HepG2 (cell line): Measurements from ENCODE around the gene CYB5D1. TPM values are rescaled to one million over a fixed set of nuclear protein-coding genes. Genes with fewer than 3 reads are reported as not detected.

Experiments used
- MAZ ChIP-seq, 2 experiments: sonication (generic) in 1 of 2; formaldehyde crosslinking in 1 of 2; IDR thresholded peaks; 2 replicates each; pipeline versions ENCODE4 v1.5.0 to v1.6.1; 2012 to 2020; ENCODE audit warnings: low read depth in 2 of 2, mild to moderate bottlenecking in 2 of 2, borderline replicate concordance in 1 of 2, improper control_type of control experiment in 1 of 2, low read length in 1 of 2, missing genetic modification reagents in 1 of 2, moderate library complexity in 1 of 2
- MED8 ChIP-seq: sonication (generic); formaldehyde crosslinking; IDR thresholded peaks from 2 replicates; pipeline ENCODE4 v1.8.1; 2023; ENCODE audit warnings: mild to moderate bottlenecking, missing genetic modification reagents; ENCODE audit not compliant: insufficient replicate concordance
- MTF2 ChIP-seq: sonication (generic); formaldehyde crosslinking; IDR thresholded peaks from 2 replicates; pipeline ENCODE4 v1.5.0; 2020; ENCODE audit warnings: missing genetic modification reagents, borderline replicate concordance
- PLRG1 ChIP-seq: fragments of 450-650 bp; conservative IDR thresholded peaks from 2 replicates; pipeline ENCODE4 v1.6.1; 2016
- POLR2AphosphoS5 ChIP-seq: IDR thresholded peaks from 2 replicates; pipeline ENCODE4 v1.6.1; 2012; ENCODE audit warnings: low read depth, low read length
- ZFY ChIP-seq: sonication (generic); formaldehyde crosslinking; IDR thresholded peaks from 2 replicates; pipeline ENCODE4 v1.4.0; 2020; ENCODE audit warnings: missing genetic modification reagents
- polyA plus RNA-seq, 8 experiments: library from polyadenylated mRNA; depleted of rRNA in 3 of 8; stranded (reverse) in 7 of 8; unstranded in 1 of 8; fragments of >200 nt; fragmentation: Illumina TruSeq in 4 of 8; extraction: Trizol in 4 of 8; gene quantifications; 2 replicates each; pipeline versions ENCODE4 v1.2.1 to v1.2.3, GENCODE V29; 2011 to 2016; ENCODE audit warnings: low read depth in 4 of 8, missing spikeins in 1 of 8, mixed read lengths in 1 of 8; ENCODE audit not compliant: insufficient read depth in 1 of 8
- total RNA-seq, 5 experiments: library from RNA; depleted of rRNA; stranded (reverse); fragments of >200 nt; fragmentation: Illumina TruSeq; extraction: Trizol; gene quantifications; 2 replicates each; pipeline ENCODE4 v1.2.3, GENCODE V29; 2016; ENCODE audit warnings: low read depth in 1 of 5
- TF ChIP-seq, protein P1 (sequence below): sonication (generic); formaldehyde crosslinking; IDR thresholded peaks from 2 replicates; pipeline ENCODE4 v1.9.0; 2021; ENCODE audit warnings: mild to moderate bottlenecking, missing genetic modification reagents
- TF ChIP-seq, protein P2 (sequence below): sonication (generic); formaldehyde crosslinking; IDR thresholded peaks from 2 replicates; pipeline ENCODE4 v1.5.1; 2020; ENCODE audit warnings: missing genetic modification reagents, mild to moderate bottlenecking, borderline replicate concordance
- TF ChIP-seq, protein P3 (sequence below): sonication (generic); formaldehyde crosslinking; IDR thresholded peaks from 2 replicates; pipeline ENCODE4 v1.4.0; 2020; ENCODE audit warnings: missing genetic modification reagents
- TF ChIP-seq, protein P4 (sequence below): sonication (generic); formaldehyde crosslinking; IDR thresholded peaks from 2 replicates; pipeline ENCODE4 v1.5.1; 2020; ENCODE audit warnings: mild to moderate bottlenecking, missing genetic modification reagents

The CYB5D1 gene
- total and polyA plus RNA-seq, 2 of the 13 experiments (the other 11 are each of a cell fraction or from before 2014, with no cell fraction given): 8.9 to 17.0 TPM

DNA sequence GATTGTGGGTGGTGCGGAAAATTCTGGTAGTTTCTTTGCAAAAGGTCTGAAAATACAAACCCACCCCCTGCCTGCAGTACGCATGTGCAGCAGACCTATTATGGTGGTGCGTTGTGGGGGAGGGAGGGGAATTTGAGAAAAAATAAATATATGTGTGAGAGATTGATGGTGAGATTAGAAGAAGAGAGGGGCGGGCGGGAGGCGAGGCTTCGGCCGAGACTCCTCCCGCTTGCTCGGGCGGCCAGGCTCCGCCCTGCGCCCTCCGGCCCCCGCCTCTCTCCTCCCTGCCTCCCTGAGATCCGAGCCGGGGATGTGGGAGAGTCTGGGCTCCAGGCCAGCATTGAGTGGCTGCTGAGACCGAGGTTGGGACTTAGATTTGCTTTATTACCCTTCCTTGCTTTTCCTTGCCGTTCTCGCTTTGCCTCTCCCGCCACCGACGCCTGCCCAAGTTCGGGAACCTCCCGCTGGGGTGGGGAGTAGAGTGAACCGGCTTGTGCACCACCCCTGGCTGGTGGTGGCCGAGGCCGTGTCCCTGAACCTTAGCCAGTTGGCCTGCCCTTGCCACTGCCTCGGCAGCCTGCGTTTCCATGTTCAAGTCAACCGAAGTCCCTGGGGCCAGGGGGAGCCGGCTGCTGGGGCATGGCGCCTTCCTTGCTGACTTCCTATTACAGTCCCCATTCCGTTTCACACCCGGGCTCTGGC, 29.8 kb downstream of the CYB5D1 start (continued):
- TF ChIP-seq, protein P1, sequence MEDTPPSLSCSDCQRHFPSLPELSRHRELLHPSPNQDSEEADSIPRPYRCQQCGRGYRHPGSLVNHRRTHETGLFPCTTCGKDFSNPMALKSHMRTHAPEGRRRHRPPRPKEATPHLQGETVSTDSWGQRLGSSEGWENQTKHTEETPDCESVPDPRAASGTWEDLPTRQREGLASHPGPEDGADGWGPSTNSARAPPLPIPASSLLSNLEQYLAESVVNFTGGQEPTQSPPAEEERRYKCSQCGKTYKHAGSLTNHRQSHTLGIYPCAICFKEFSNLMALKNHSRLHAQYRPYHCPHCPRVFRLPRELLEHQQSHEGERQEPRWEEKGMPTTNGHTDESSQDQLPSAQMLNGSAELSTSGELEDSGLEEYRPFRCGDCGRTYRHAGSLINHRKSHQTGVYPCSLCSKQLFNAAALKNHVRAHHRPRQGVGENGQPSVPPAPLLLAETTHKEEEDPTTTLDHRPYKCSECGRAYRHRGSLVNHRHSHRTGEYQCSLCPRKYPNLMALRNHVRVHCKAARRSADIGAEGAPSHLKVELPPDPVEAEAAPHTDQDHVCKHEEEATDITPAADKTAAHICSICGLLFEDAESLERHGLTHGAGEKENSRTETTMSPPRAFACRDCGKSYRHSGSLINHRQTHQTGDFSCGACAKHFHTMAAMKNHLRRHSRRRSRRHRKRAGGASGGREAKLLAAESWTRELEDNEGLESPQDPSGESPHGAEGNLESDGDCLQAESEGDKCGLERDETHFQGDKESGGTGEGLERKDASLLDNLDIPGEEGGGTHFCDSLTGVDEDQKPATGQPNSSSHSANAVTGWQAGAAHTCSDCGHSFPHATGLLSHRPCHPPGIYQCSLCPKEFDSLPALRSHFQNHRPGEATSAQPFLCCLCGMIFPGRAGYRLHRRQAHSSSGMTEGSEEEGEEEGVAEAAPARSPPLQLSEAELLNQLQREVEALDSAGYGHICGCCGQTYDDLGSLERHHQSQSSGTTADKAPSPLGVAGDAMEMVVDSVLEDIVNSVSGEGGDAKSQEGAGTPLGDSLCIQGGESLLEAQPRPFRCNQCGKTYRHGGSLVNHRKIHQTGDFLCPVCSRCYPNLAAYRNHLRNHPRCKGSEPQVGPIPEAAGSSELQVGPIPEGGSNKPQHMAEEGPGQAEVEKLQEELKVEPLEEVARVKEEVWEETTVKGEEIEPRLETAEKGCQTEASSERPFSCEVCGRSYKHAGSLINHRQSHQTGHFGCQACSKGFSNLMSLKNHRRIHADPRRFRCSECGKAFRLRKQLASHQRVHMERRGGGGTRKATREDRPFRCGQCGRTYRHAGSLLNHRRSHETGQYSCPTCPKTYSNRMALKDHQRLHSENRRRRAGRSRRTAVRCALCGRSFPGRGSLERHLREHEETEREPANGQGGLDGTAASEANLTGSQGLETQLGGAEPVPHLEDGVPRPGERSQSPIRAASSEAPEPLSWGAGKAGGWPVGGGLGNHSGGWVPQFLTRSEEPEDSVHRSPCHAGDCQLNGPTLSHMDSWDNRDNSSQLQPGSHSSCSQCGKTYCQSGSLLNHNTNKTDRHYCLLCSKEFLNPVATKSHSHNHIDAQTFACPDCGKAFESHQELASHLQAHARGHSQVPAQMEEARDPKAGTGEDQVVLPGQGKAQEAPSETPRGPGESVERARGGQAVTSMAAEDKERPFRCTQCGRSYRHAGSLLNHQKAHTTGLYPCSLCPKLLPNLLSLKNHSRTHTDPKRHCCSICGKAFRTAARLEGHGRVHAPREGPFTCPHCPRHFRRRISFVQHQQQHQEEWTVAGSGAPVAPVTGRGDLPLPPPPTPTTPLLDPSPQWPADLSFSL (CRISPR knock-in tag): no peak
- TF ChIP-seq POLR2AphosphoS5: peak; percentile 76
- no peak for TF ChIP-seq PLRG1
- TF ChIP-seq, protein P2, sequence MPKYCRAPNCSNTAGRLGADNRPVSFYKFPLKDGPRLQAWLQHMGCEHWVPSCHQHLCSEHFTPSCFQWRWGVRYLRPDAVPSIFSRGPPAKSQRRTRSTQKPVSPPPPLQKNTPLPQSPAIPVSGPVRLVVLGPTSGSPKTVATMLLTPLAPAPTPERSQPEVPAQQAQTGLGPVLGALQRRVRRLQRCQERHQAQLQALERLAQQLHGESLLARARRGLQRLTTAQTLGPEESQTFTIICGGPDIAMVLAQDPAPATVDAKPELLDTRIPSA (CRISPR knock-in tag): no peak
- peak; percentile 60 for TF ChIP-seq ZFY (CRISPR knock-in tag)
- TF ChIP-seq MED8 (CRISPR knock-in tag): no peak
- 0 out of 2 replicates have a peak, but pooled peaks have one; percentile 39 for TF ChIP-seq MAZ (IDR thresholded peaks at IDR 0.05; ENCODE audit: borderline replicate concordance, low read depth, low read length)
- 0 out of 2 replicates have a peak, but pooled peaks have one; percentile 17 for TF ChIP-seq MAZ (CRISPR knock-in tag; IDR thresholded peaks at IDR 0.05; ENCODE audit: low read depth)
- TF ChIP-seq, protein P3, sequence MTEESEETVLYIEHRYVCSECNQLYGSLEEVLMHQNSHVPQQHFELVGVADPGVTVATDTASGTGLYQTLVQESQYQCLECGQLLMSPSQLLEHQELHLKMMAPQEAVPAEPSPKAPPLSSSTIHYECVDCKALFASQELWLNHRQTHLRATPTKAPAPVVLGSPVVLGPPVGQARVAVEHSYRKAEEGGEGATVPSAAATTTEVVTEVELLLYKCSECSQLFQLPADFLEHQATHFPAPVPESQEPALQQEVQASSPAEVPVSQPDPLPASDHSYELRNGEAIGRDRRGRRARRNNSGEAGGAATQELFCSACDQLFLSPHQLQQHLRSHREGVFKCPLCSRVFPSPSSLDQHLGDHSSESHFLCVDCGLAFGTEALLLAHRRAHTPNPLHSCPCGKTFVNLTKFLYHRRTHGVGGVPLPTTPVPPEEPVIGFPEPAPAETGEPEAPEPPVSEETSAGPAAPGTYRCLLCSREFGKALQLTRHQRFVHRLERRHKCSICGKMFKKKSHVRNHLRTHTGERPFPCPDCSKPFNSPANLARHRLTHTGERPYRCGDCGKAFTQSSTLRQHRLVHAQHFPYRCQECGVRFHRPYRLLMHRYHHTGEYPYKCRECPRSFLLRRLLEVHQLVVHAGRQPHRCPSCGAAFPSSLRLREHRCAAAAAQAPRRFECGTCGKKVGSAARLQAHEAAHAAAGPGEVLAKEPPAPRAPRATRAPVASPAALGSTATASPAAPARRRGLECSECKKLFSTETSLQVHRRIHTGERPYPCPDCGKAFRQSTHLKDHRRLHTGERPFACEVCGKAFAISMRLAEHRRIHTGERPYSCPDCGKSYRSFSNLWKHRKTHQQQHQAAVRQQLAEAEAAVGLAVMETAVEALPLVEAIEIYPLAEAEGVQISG: 0 out of 2 replicates have a peak, but pooled peaks have one; percentile 42
- TF ChIP-seq MTF2: peak; percentile 73; the same call in 1 of the 2 replicates
- TF ChIP-seq, protein P4, sequence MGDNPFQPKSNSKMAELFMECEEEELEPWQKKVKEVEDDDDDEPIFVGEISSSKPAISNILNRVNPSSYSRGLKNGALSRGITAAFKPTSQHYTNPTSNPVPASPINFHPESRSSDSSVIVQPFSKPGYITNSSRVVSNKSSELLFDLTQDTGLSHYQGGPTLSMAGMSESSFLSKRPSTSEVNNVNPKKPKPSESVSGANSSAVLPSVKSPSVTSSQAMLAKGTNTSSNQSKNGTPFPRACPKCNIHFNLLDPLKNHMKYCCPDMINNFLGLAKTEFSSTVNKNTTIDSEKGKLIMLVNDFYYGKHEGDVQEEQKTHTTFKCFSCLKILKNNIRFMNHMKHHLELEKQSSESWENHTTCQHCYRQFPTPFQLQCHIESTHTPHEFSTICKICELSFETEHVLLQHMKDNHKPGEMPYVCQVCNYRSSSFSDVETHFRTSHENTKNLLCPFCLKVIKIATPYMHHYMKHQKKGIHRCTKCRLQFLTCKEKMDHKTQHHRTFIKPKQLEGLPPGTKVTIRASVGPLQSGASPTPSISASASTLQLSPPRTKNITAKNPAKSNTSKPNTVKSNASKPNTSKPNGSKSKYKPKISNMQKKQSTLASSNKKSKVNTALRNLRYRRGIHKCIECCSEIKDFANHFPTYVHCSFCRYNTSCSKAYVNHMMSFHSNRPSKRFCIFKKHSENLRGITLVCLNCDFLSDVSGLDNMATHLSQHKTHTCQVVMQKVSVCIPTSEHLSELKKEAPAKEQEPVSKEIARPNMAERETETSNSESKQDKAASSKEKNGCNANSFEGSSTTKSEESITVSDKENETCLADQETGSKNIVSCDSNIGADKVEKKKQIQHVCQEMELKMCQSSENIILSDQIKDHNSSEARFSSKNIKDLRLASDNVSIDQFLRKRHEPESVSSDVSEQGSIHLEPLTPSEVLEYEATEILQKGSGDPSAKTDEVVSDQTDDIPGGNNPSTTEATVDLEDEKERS (CRISPR knock-in tag): no peak
